Measurements from ENCODE around the gene KRT72. TPM values are rescaled to one million over a fixed set of nuclear protein-coding genes. Genes with fewer than 3 reads are reported as not detected.
"Not testable (repeated sequence)": the region's sequence is repeated elsewhere in the genome, so short reads cannot be mapped to it uniquely, and the experiment has no call there.

The KRT72 gene
- total RNA-seq, 1 donor from 2014 or later: 0.18 TPM

- ATAC-seq: no peak
- intact Hi-C loops (cut with DNase I): no loop called here
- DNase-seq (ENCODE audit: low spot score): no peak
Observed at GRCh38 chr12:52611080-52611468, 9.8 kb upstream of the KRT72 start.

DNA sequence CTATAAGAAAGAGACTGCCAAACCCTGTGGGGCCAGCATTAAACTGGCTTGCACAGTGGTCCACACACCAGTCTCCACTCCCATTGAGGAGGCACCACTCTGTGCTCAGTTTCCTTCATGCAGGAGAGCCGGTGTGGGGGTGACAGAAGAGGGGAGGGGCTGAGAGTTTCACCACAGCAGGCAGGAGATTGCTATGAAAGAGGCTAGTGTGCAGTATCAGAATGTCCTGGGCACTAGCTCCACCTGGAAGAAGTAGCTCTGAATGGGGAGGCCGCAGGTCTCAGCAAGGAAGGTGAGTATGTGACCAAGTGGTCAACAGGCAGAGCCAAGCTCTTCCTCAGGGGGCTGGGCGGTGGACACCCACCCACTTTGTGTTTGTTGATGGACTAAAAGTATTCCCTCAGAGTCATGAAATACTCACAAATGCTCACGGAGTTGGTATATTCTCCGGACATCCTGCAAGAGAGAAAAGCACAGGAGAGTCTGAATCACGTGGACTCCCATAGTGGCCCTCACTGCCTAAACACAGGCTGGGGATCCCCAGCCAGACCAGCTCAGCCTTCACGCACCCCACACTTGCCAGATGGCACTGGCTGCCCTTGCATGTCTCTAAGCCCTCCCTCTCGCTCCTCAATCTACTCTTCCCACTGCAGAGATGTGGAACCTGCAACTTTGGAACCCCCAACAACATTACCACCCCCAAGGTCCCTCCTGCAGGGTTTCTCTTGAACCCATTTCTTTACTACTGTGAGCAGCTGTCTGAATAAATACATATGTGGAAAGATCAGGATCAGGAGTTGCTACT is 7.8 kb upstream of the KRT72 start:
- DNase-seq (ENCODE audit: low spot score): no peak
- intact Hi-C loops (cut with DNase I): no loop called here
- ATAC-seq: no peak

DNA sequence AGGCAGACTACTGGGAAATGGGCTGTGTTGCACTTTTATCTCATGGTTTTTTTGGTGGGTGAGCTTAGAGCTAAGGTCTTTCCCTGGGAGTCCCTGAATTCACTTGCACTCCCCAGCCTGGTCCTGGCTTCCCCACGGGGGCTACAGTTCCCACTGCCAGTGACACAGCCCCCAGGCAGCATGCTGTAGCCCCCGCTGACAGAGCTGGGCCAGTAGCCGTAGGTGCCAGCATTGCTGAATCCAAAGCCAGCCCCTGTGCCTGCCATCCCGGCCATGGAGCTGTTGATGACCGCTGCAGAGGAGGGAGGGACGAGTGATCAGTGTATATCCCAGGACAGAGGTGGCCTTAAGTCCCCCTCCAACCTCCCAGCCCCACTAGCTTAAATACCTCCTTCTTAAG is 6.9 kb upstream of the KRT72 start:
- intact Hi-C loops (cut with DNase I): no loop called here
- no peak for ATAC-seq
- no peak for DNase-seq (ENCODE audit: low spot score)

DNA sequence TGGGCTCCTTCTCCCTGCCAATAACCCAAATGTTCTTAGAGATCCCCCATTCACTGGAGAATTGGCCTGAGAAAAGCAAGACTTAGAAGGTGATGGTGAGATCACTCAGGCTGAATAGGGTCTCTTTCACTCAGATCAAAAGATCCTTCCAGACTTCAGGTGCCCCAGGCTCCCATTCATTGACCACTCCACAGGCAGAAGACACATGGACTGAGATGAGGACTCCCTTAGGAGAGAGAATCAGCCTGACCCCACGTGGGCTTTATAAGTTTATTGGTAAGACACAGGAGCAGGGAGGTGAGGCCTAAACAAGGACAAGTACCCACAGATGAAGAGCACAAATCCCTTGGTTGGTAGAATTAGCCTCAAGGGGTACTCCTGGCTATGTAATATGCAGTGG is 6.1 kb upstream of the KRT72 start:
- DNase-seq (ENCODE audit: low spot score): no peak
- intact Hi-C loops (cut with DNase I): no loop called here
- no peak for ATAC-seq

DNA sequence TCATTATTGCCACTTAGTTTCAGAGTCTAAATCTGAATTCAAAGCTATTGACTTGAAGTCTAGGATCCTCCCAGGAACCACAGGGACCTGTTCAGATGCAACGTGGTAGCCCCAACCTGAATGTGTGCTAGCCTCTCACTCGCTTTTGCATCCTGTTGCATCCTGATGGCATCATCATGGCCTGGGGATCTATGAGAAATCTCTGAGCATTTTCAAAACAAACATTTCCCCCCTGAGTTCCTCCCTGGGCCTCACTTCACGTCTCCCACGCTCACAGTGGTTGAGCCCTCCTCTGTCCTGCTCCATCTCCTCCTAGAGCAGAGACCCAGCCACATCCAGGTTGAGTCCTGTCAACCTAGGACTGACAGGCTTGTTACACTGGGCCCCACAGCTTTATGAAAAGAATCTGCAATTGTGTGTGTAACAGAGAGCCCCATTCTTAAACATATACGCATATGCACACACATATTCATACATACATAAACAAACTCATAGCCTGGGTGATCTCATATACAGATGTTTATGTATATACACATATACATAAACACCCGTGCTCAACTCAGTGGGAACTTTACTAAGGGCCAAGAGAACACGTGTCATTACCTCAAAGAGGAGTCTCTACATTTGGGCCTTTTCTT is 5.4 kb upstream of the KRT72 start:
- intact Hi-C loops (cut with DNase I): no loop called here
- no peak for ATAC-seq
- no peak for DNase-seq (ENCODE audit: low spot score)

- intact Hi-C loops (cut with DNase I): no loop called here
- no peak for ATAC-seq
- no peak for DNase-seq (ENCODE audit: low spot score)
Observed at GRCh38 chr12:52606096-52606495, 4.8 kb upstream of the KRT72 start.

DNA sequence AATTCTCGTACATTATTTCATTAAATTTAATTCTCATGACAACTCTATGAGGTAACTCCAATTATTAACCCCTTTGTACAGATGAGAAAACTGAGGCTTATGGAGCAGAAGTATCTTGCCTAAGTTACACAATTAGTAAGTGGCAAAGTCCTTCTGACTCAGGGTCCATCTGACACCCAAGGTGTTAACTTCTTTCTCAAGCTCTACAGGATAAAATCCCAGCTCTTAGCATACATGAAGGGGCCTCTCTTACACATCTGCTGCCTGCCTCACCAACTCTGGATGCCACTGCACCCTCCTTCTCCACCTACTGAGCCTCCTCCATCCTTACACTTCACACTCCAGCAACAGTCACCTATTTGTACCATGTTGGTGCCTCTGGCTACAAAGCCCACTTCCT is 4.3 kb upstream of the KRT72 start:
- intact Hi-C loops (cut with DNase I): no loop called here
- ATAC-seq (no peak), DNase-seq (ENCODE audit: low spot score) (no peak)

GRCh38 chr12:52604859-52605258 is 3.6 kb upstream of the KRT72 start:
- DNase-seq (ENCODE audit: low spot score) (no peak), ATAC-seq (no peak)
- intact Hi-C loops (cut with DNase I): no loop called here

DNA sequence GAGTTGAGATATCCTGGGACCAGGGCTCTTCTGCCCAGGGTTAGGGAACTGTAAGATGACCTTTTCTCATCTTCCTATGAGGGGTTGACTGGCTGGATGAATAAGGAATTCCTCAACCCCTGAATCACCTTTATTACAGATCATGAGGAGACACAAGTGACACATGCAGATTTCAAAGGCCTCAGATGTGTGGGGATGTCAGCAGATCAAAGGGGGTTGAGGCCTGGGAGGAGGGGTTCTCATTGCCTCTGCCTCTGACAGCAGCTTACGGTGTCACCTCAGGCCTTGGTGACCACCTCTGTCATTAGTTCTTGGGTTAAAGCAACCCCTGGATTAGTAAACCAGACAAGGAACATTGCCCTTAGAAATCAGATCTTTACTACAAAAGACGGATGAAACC is 2.1 kb upstream of the KRT72 start:
- ATAC-seq: no peak
- intact Hi-C loops (cut with DNase I): no loop called here
- no peak for DNase-seq (ENCODE audit: low spot score)

DNA sequence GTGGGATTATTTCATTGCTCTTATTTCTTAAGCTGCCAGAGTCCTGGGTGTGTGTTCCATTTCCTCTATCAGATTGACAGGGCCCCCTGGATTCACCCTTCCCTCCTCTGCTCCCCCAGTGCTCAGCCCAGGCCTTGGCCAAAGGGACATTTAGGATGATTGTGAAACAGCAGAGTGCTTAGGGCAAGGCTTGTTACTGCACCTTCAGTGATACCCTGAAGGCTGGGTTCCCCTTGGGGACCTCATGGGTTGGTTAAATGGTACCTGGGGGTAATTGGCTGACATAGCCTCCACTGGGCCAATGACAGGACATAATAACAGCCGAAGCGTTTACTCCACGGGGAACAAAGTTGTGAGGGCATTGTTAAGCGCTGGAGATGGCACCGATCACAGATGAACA is 1.3 kb upstream of the KRT72 start:
- intact Hi-C loops (cut with DNase I): no loop called here
- no peak for ATAC-seq
- DNase-seq (ENCODE audit: low spot score): no peak

DNA sequence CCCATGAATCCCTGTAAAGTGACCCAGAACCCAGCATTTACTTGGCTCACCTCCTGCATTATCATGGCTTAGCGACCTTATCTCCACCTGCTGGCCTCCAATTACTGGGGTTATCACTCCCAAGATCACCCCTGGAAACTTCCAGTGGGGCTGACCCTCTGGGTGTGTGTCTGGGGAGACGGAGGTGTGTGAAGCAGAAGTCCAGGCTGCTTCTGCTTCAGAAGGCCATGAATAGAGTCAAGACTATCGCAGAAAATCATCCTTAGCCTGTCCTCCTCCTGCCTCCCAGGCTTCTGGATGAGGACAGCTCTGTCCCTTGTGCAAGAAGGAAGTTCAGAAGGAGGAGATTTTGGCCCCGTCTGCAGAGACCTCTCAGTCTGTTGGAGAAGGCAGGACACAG is 408 bp upstream of the KRT72 start:
- DNase-seq (ENCODE audit: low spot score): no peak
- intact Hi-C loops (cut with DNase I): no loop called here
- ATAC-seq: no peak

- no peak for DNase-seq (ENCODE audit: low spot score)
- ATAC-seq: no peak
- intact Hi-C loops (cut with DNase I): no loop called here
Observed at GRCh38 chr12:52600475-52600874, 788 bp downstream of the KRT72 start.

DNA sequence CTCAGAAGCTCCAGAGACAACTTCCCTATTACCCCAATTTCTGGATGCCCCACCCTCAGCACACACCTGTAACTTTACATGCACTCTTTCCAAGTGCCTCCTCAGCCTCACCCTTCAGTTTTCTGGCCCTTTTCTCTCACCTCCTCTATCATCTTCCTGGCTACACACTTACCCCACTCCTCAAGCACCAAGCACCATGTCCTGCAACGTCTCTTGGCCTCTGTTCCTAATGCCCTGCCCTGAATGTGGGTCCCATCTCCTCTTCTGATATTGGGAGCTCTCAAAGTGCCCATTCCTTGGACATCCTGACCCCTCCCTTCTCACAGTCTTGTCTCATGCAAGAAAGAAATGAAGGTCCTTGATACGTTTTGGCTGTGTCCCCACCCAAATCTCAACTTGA is 1.2 kb downstream of the KRT72 start:
- intact Hi-C loops (cut with DNase I): no loop called here
- no peak for ATAC-seq
- no peak for DNase-seq (ENCODE audit: low spot score)

- intact Hi-C loops (cut with DNase I): no loop called here
- peak; percentile 17 for DNase-seq (ENCODE audit: low spot score)
- no peak for ATAC-seq
Observed at GRCh38 chr12:52598966-52599365, 2.3 kb downstream of the KRT72 start.

- DNase-seq (ENCODE audit: low spot score); intact Hi-C loops (cut with DNase I); ATAC-seq: not testable (repeated sequence)
Observed at GRCh38 chr12:52594237-52594636, 7.0 kb downstream of the KRT72 start.

DNA sequence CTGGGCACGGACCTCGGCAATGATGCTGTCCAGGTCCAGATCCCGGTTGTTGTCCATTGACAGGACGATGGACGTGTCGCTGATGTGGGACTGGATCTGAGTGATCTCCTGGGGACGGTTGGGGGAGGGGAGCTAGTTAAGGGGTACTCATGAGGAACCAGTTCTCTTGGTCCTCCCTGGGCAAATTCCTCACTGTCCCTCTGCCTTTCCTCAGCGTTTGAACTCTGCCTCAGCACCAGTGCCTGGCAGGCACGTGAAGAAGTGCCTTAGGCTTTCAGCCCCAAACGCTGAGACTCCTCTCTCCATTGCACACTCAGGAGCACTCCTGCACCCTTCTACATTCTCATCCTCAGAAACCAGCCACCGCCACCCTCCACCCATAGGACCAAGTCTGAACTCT is 9.7 kb downstream of the KRT72 start:
- intact Hi-C loops (cut with DNase I): no loop called here
- peak; percentile 53 for DNase-seq (ENCODE audit: low spot score)
- ATAC-seq: no peak

- DNase-seq (ENCODE audit: low spot score) (peak; percentile 17), ATAC-seq (no peak)
- intact Hi-C loops (cut with DNase I): no loop called here
Observed at GRCh38 chr12:52590021-52590420, 11.2 kb downstream of the KRT72 start.

DNA sequence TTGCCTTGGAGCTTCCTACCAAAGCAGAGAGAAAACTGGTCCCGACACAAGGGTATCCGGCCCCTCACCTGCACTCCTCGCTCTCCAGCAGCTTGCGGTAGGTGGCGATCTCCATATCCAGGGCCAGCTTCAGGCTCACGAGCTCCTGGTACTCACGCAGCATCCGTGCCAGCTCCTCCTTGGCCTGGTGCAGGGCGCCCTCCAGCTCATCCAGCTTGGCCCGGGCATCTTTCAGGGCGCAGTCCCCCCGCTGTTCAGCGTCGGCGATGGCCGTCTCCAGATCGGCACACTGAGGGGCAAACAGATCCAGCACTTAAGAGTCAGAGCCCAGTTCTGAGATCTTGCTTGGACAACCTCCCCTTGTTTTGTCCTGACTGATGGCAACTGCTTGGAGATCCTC is 13.7 kb downstream of the KRT72 start:
- ATAC-seq: no peak
- DNase-seq (ENCODE audit: low spot score): peak; percentile 42
- intact Hi-C loops (cut with DNase I): no loop called here

GRCh38 chr12:52585946-52586345 is 15.3 kb downstream of the KRT72 start:
- intact Hi-C loops (cut with DNase I): no loop called here
- DNase-seq (ENCODE audit: low spot score): peak; percentile 37
- ATAC-seq: no peak

- intact Hi-C loops (cut with DNase I): no loop called here
- peak; percentile 13 for DNase-seq (ENCODE audit: low spot score)
- no peak for ATAC-seq
Observed at GRCh38 chr12:52585066-52585465, 16.2 kb downstream of the KRT72 start.

DNA sequence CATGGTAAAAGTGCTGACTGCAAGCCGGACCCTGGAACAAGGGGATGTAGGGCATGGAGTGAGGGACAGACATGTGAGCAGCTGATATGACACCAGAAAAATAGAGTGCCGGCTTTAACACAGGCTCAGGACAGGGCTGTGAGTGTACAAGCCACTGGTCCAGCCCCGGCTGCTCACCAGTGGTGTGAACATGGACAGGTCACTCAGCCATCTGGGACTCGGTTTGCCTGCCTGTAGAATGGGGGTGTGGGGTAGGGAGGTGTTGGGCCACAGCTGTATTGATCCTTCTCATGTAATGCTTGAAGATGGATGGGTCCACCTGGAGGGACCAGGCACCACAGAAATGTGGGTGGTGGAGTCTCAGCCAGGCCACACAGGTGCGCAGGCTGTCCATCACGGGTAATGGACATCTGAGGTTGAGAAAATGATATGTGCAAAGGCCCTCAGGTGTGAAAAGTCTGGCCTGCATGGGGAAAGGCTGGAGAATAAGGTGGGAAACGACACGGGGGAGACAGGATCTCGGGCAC is 17.0 kb downstream of the KRT72 start:
- ATAC-seq (no peak), DNase-seq (ENCODE audit: low spot score) (peak; percentile 39)
- intact Hi-C loops (cut with DNase I): loop anchor here (5.0 kb wide), 1 partner anchor 293 kb away; no protein-coding TSS in a partner anchor
